Measurements from ENCODE around the gene EPS8L2.
A peak's percentile ranks its signal among the peaks of the same experiment; 100 is the strongest.
"Not testable (repeated sequence)": the region's sequence is repeated elsewhere in the genome, so short reads cannot be mapped to it uniquely, and the experiment has no call there.

The EPS8L2 gene

DNA sequence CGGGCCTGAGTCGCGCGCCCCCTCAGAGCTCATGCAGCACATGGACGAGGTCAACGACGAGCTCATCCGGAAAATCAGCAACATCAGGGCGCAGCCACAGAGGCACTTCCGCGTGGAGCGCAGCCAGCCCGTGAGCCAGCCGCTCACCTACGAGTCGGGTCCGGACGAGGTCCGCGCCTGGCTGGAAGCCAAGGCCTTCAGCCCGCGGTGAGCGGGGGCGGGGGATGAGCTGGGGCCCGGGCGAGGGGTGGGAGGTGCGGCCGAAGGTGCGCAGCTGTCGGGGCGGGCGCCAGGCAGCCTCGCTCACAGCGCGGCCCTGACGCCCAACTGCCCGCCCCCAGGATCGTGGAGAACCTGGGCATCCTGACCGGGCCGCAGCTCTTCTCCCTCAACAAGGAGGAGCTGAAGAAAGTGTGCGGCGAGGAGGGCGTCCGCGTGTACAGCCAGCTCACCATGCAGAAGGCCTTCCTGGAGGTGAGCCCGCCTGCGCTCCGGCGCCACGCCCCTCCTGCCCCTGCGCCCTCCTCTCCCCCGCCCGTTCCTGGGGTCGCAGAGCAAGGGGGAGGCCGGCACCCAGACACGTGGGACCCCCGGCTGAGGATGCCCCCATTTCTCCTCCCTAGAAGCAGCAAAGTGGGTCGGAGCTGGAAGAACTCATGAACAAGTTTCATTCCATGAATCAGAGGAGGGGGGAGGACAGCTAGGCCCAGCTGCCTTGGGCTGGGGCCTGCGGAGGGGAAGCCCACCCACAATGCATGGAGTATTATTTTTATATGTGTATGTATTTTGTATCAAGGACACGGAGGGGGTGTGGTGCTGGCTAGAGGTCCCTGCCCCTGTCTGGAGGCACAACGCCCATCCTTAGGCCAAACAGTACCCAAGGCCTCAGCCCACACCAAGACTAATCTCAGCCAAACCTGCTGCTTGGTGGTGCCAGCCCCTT is 20.5 kb downstream of the EPS8L2 start:
- peak; percentile 38 for DNase-seq

- DNase-seq = no peak
Observed at GRCh38 chr11:727281-727701, 21.3 kb downstream of the EPS8L2 start.

DNA sequence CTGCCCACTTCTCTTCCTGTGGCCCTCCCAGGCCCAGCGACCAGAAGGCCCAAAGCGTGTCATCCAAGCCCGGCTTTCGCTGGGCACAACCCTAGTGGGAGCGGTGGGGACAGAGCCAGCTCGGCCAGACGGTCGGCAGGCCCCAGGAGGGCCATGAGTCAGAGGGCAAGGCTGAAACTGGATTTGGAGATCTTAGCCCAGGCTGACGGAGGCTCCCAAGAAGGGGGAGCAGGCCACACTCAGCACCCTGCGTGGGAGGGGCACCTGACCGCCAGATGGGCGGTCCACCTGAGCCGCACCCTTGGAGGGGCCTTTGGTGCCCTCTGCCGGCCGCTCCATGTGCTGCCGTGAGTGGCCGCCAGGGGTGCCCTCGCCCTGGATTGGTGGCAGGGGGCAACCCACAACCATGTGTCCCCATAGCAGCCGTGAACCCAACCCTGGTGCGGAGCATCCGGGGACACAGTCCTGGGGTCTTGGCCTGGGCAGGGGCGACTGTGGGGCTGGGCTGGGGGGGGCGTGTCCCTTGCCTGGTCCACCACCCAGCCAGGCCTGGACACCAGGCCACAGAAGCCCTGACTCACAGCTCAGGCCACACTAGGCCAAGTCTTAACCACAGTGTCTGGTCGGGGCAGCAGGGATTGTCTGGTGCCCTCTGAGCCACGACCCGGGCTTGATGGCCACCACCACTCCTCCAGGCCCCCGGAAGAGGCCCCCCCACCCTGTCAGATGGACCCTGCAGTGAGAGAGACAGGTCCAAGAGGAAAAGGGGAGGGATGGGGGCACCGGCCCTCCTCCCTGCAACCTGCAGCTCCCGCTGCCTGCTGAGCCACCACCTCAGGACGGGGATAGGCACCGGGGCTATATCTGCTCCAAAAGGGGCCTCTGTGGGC is 22.1 kb downstream of the EPS8L2 start:
- peak; percentile 67 for DNase-seq

DNA sequence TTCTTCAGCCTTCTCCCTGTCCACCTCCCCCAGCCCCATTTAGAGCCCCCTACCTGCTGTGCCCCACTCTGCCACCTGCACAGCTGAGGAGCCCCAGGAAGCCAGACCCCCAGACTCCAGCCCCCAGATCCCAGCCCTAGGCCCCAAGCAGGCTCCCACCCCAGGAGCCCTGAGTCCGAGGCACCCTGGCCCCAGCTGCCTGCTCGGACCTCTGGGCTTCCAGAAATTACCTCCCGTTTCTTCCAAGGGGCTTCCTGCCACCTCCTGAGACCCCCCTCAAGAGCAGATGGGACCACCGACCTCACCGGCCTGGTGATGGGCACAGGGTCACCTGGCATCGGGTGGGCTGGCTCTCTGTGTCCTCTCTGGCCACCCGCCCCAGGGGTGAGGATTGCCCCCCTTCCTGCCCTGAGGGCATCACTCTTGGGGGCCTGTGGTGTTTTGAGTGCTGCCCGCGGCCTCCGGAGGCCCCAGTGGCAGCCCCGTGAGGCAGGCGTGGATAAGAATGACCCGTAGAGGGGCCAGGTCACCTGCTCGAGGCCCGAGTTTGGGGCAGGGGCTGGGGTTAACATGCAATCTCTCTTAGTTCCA is 23.0 kb downstream of the EPS8L2 start:
- DNase-seq = no peak

- DNase-seq = no peak
Observed at GRCh38 chr11:729492-730074, 23.6 kb downstream of the EPS8L2 start.

GRCh38 chr11:733072-733471 is 27.0 kb downstream of the EPS8L2 start:
- no peak for DNase-seq

DNA sequence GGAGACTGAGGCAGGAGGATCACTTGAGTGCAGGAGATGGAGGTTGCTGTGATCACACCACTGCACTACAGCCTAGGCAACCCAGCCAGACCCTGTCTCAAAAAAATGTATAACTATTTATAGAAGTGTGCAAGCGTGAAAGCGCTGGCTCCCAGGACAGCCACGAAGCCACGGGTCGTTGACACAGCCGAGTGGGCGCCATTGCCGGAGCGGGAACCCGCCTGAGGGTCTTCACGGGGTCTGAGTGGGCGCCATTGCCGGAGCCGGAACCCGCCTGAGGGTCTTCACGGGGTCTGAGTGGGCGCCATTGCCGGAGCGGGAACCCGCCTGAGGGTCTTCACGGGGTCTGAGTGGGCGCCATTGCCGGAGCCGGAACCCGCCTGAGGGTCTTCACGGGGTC is 28.5 kb downstream of the EPS8L2 start:
- not testable (repeated sequence) for DNase-seq

- no peak for DNase-seq
Observed at GRCh38 chr11:737366-737765, 31.3 kb downstream of the EPS8L2 start.

GRCh38 chr11:737899-738298 is 31.9 kb downstream of the EPS8L2 start:
- DNase-seq = not testable (repeated sequence)

DNA sequence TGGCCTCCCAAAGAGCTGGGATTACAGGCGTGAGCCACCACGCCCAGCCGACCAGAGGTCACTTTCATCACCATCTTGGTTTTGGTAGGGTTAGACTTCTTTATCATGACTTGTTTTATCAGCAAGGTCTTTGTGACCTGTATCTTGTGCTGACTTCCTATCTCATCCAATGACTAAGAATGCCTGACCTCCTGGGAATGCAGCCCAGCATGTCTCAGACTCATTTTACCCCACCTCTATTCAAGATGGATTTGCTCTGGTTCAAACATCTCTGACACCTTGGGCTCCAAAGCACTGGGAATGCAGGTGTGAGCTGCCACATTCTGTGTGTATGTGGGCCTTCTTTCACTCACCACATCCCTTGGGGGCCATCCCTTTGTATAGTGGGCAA is 36.1 kb downstream of the EPS8L2 start:
- no peak for DNase-seq

- DNase-seq = no peak
Observed at GRCh38 chr11:742571-743201, 36.7 kb downstream of the EPS8L2 start.

DNA sequence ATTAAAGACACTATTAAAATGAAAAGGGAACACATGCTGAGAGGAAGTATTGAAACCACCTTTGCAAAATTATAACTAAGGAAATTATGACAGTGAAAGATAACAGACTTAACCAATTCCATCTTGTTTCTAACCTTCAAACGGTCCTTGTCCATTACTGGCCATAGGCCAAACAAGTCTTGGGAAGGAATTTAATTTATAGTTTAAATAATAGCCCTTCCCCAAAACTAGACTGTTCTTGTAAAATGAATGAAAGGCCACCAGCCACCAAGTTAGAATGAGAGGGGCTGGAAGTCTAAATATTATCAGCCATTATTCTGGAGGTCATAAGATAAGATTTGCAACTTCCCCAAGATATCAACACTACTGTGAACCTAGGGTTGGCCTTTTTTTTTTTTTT is 39.4 kb downstream of the EPS8L2 start:
- DNase-seq = no peak

DNA sequence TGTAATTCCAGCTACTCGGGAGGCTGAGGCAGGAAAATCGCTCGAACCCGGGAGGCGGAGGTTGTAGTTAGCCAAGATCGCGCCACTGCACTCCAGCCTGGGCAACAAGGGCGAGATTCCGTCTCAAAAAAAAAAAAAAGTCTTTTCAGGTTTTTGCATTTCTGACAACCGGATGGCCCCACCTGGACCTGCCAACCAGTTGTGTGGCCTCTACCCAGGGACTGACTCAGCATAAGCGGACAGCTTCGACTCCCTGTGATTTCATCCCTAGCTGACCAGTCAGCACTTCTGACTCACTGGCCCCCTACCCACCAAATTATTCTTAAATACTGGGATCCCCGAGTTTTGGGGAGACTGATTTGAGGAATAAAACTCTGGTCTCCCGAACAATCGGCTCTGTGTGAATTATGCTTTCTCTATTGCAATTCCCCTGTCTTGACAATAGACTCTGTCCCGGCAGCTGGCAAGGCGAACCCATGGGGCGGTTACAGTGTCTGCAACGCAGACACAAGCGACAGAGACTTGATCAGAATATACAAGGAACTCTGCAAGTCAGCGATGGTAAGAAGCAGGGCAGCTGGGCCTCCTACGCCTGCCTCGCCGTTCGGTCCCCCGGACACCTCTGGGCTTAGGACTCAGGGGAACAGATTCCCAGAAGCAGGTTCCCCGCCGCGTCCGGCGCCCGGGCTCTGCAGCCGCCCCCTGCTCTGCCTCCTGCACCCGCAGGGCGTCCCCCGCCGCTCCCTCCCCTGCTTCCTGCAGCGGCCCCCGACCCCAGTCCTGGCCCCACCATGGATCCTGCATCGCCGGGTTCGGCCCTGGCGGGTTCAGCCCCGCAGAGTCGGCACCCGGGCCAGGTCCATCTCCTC is 40.5 kb downstream of the EPS8L2 start:
- DNase-seq = no peak

DNA sequence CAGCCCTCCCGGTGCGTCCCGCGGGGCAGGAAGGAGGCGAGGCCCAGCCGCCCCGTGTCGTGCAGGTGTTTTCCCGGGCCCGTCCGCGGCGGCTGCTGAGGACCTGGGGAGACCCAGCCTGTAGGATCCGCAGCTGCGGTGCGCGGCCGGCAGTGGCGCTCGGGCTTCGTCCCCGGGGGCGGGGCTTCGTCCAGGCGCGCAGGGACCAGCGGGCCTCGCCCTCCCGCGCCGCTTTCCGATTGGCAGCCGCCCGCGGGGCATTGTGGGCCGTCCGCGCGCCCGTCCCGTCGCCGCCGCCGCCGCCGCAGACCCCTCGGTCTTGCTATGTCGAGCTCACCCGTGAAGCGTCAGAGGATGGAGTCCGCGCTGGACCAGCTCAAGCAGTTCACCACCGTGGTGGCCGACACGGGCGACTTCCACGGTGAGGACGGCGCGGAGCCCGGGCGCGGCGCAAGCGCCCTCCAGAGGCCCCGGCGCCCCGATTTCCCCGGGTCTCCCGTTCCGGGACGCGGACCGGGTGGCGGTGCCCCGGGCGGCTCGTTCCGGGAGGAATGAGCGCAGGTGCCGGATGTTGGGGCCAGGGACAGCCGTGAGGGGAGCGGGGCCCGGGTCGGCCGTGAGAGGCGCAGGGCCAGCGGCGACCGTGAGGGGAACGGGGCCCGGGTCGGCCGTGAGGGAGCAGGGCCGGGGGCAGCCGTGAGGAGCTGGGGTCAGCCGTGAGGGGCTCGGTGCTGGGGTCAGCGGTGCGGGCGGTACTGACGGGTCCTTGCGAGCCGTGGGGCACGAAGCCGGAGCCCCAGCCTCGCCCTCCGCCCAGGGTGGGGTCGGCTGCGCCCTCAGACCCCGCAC is 41.4 kb downstream of the EPS8L2 start, which contains the start of gene TALDO1:
Gene TALDO1, plus strand, starts transcription at position 307 of the 849 bp plus-strand sequence. Its CDS starts 18 bp downstream, at position 325.
- peak; percentile 63 for DNase-seq

DNA sequence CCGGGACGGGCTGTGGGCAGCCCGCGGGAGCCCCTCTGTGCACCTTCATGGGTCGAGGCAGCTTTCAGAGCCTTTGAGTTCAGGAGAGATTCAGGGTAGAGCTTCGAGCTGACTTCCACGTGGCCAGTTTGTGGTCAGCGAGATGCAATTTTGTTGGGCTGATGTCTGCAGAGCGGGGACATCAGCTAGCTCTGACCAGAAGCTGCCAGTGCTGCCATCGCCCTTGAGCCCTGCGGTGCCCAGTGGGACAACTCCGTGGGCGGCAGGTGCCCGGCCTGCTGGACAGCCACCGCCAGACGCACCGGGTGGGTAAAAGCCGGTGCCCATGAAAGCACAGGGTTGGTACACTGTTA is 42.0 kb downstream of the EPS8L2 start:
- no peak for DNase-seq

GRCh38 chr11:749731-750130 is 43.7 kb downstream of the EPS8L2 start:
- no peak for DNase-seq

DNA sequence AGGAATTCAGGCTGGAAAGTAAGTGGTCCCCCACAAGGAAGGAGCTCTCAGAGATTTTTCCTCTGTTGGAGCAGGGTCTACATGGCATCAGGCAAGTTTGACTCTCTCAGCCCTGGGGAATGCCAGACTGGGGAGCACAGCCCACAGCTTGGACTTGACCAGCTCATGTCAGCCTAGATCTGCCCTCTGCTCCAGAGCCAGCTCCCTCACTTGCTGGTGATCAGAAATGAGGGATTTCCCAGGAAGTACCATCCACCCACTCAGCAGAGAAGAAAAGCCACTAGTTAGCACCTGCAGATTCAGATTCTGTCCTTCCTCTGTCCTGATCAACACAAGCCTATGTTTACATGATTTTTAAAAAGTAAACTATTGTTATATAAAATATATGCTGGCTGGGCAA is 54.2 kb downstream of the EPS8L2 start:
- DNase-seq = no peak

GRCh38 chr11:761526-762108 is 55.6 kb downstream of the EPS8L2 start:
- no peak for DNase-seq

- no peak for DNase-seq
Observed at GRCh38 chr11:762421-763072, 56.5 kb downstream of the EPS8L2 start.
